Osteoblast (primary cell): ENCODE measurements around the gene MBD3L2. TPM values are rescaled to one million over a fixed set of nuclear protein-coding genes. Genes with fewer than 3 reads are reported as not detected.
"Not testable (repeated sequence)": the region's sequence is repeated elsewhere in the genome, so short reads cannot be mapped to it uniquely, and the experiment has no call there.

ENCODE experiments used
- DNase-seq: peaks from one replicate; pipeline ENCODE4 v3.0.0; 2011; ENCODE audit warnings: low spot score, mixed read lengths; ENCODE audit not compliant: insufficient read length; ENCODE audit errors: missing footprints
- H2AFZ ChIP-seq: 2 replicates; pipeline ENCODE4 v1.6.0; 2011; ENCODE audit warnings: mild to moderate bottlenecking, low read length
- H3K27ac ChIP-seq: 2 replicates; pipeline ENCODE4 v1.5.1; 2011; ENCODE audit warnings: mild to moderate bottlenecking, low read depth, low read length, moderate library complexity
- H3K27me3 ChIP-seq: 2 replicates; pipeline ENCODE4 v1.6.0; 2012; ENCODE audit warnings: mild to moderate bottlenecking, control low read depth, inconsistent platforms, low read length, moderate library complexity; ENCODE audit not compliant: insufficient read depth
- H3K36me3 ChIP-seq: 2 replicates; pipeline ENCODE4 v1.5.1; 2011; ENCODE audit warnings: mild to moderate bottlenecking, low read length, control low read depth, moderate library complexity; ENCODE audit not compliant: insufficient read depth
- H3K4me1 ChIP-seq: 2 replicates; pipeline ENCODE4 v1.5.1; 2011; ENCODE audit warnings: mild to moderate bottlenecking, low read length, control low read depth, moderate library complexity; ENCODE audit not compliant: insufficient read depth
- H3K4me2 ChIP-seq: 2 replicates; pipeline ENCODE4 v1.6.0; 2011; ENCODE audit warnings: mild to moderate bottlenecking, low read length; ENCODE audit not compliant: insufficient read depth
- H3K4me3 ChIP-seq: fragments of 200-600 bp; sonication (generic); 3 replicates; pipeline ENCODE4 v1.5.1; 2012; ENCODE audit warnings: mild to moderate bottlenecking, low read length, inconsistent platforms; ENCODE audit not compliant: insufficient read depth
- H3K79me2 ChIP-seq: 2 replicates; pipeline ENCODE4 v1.6.0; 2012; ENCODE audit warnings: mild to moderate bottlenecking, low read length, control low read depth, inconsistent platforms; ENCODE audit not compliant: insufficient read depth
- H3K9me3 ChIP-seq: 2 replicates; pipeline ENCODE4 v1.5.1; 2011; ENCODE audit warnings: low read depth, low read length, control low read depth
- H4K20me1 ChIP-seq: 2 replicates; pipeline ENCODE4 v1.6.0; 2012; ENCODE audit warnings: mild to moderate bottlenecking, low read length, control low read depth; ENCODE audit not compliant: insufficient read depth
- total RNA-seq: library from RNA; depleted of rRNA; stranded (reverse); fragments of >200 nt; gene quantifications from 2 replicates; pipeline ENCODE4 v1.2.3, GENCODE V29; 2012

Gene MBD3L2
- total RNA-seq, 1 donor = not detected

DNA sequence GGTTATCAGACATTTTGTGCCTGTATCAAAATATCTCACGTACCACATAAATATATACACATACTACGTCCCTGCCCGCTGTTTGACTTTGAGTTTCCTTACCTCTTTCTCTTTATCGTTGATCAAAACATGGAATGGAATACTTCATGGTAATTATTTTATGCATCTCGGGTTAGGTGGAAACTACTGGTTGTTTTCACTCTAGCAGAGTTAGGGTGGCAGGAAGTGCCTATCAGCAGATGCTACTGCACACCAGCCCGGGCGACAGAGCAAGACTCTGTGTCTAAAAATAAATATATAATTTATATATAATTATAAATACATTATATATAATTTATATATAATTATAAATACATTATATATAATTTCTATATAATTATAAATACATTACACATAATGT lies 3.8 kb downstream of the MBD3L2 start:
- H3K79me2 ChIP-seq, H3K4me3 ChIP-seq, H3K4me2 ChIP-seq, H3K4me1 ChIP-seq, H4K20me1 ChIP-seq, H2AFZ ChIP-seq, H3K27me3 ChIP-seq, DNase-seq, H3K36me3 ChIP-seq, H3K9me3 ChIP-seq, H3K27ac ChIP-seq: not testable (repeated sequence)

- not testable (repeated sequence) for H2AFZ ChIP-seq, H3K79me2 ChIP-seq, H4K20me1 ChIP-seq, DNase-seq, H3K9me3 ChIP-seq, H3K4me3 ChIP-seq, H3K4me1 ChIP-seq, H3K4me2 ChIP-seq, H3K36me3 ChIP-seq, H3K27ac ChIP-seq, H3K27me3 ChIP-seq
Measured at GRCh38 chr19:7054635-7055368, 5.7 kb downstream of the MBD3L2 start.

- H3K36me3 ChIP-seq, H3K4me1 ChIP-seq, H3K9me3 ChIP-seq, DNase-seq, H3K79me2 ChIP-seq, H3K4me3 ChIP-seq, H3K27ac ChIP-seq, H3K4me2 ChIP-seq, H4K20me1 ChIP-seq, H2AFZ ChIP-seq, H3K27me3 ChIP-seq: not testable (repeated sequence)
Measured at GRCh38 chr19:7055679-7056078, 6.6 kb downstream of the MBD3L2 start.

GRCh38 chr19:7056371-7056770 lies 7.2 kb downstream of the MBD3L2 start:
- H3K9me3 ChIP-seq, H3K27ac ChIP-seq, H4K20me1 ChIP-seq, H3K4me1 ChIP-seq, H3K36me3 ChIP-seq, H3K4me2 ChIP-seq, H3K27me3 ChIP-seq, H3K4me3 ChIP-seq, H2AFZ ChIP-seq, DNase-seq, H3K79me2 ChIP-seq: not testable (repeated sequence)

GRCh38 chr19:7058576-7058975 lies 9.5 kb downstream of the MBD3L2 start, which contains the start of gene MBD3L3:
Gene MBD3L3, minus strand, starts transcription at chr19:7058676. Its CDS starts 71 bp downstream, at chr19:7058605.
- H2AFZ ChIP-seq = not testable (repeated sequence)

DNA sequence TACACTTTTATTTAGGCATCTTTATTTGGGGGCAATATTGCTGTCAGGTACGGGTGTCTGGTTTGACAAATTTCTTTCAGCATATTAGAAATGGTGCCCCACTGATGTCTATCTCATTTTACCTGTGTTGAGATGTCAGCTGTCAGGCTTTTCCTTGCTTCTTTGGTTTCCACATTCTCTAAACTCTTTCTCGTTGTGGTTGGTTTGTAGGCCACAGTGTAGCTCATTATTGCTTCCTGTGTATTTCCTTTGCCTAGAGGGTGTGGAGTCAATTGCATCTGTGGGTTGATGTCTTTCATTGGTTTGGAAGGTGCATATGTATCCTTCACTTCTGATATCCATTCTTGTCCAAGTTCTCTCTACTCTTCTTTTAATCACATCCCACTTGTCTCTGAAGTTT lies 10.9 kb downstream of the MBD3L2 start:
- not testable (repeated sequence) for H3K4me3 ChIP-seq, H3K27me3 ChIP-seq, H2AFZ ChIP-seq, H4K20me1 ChIP-seq, H3K9me3 ChIP-seq, H3K4me2 ChIP-seq, DNase-seq, H3K27ac ChIP-seq, H3K79me2 ChIP-seq, H3K4me1 ChIP-seq, H3K36me3 ChIP-seq

More at GRCh38 chr19:7058576-7058975, 9.5 kb downstream of the MBD3L2 start, which contains the start of gene MBD3L3:
- not testable (repeated sequence) for H3K4me3 ChIP-seq, H4K20me1 ChIP-seq, H3K27ac ChIP-seq, H3K9me3 ChIP-seq, H3K4me2 ChIP-seq, DNase-seq, H3K27me3 ChIP-seq, H3K79me2 ChIP-seq, H3K4me1 ChIP-seq, H3K36me3 ChIP-seq
